ENCODE measurements around the gene RNMT. TPM values are rescaled to one million over a fixed set of nuclear protein-coding genes. Genes with fewer than 3 reads are reported as not detected.

The RNMT gene
- total and polyA plus RNA-seq, 2 experiments from 2014 or later: 40.7 to 188 TPM

- TF ChIP-seq ETS1 (IDR thresholded peaks at IDR 0.05): no peak
- TF ChIP-seq NANOG (IDR thresholded peaks at IDR 0.05; ENCODE audit: borderline replicate concordance): no peak
- no peak for TF ChIP-seq ZNF114 (CRISPR knock-in tag; IDR thresholded peaks at IDR 0.05)
Measured at GRCh38 chr18:13804305-13804704, 77.8 kb downstream of the RNMT start (continued).

- TF ChIP-seq ZNF462 (CRISPR knock-in tag; IDR thresholded peaks at IDR 0.05) (peak; percentile 94; the same call in 1 of the 2 replicates), EZH2phosphoT487 (IDR thresholded peaks at IDR 0.05; ENCODE audit: unreplicated experiment) (no peak), ZNF331 (CRISPR knock-in tag; IDR thresholded peaks at IDR 0.05; ENCODE audit: low read depth) (no peak), ETS1 (IDR thresholded peaks at IDR 0.05) (no peak)
- DNase-seq (ENCODE audit: low spot score): peak; percentile 63
- Mint-ChIP-seq H3K27me3 (ENCODE audit: insufficient read depth, low read depth, poor library complexity) (no peaks in the 10 kb centered on the region), H3K4me1 (peaks cover 58% of the 10 kb centered on the region), H3K36me3 (ENCODE audit: low read depth) (no peaks in the 10 kb centered on the region), H3K9me3 (peaks cover 3% of the 10 kb centered on the region; the same call in 1 of the 3 replicates), H3K27ac (peak overlapping the region; percentile 84), H3K4me3 (peak overlapping the region; percentile 35; the same call in 2 of the 3 replicates)
- Histone ChIP-seq H3F3A (replicated peaks; ENCODE audit: low read depth) (peaks cover 8% of the 10 kb centered on the region), H3K4me2 (peak overlapping the region; percentile 50), H3K4me3 (no peak overlapping the region; the same call in 1 of the 2 replicates), H3K79me2 (replicated peaks; ENCODE audit: insufficient read depth) (no peaks in the 10 kb centered on the region), H3K4me1 (ENCODE audit: insufficient read depth) (peaks cover 43% of the 10 kb centered on the region), H3K36me3 (ENCODE audit: insufficient read depth) (no peaks in the 10 kb centered on the region), H3K27me3 (ENCODE audit: insufficient read depth) (no peaks in the 10 kb centered on the region), H4K20me1 (replicated peaks; ENCODE audit: insufficient read depth) (no peaks in the 10 kb centered on the region), H3K9me2 (ENCODE audit: insufficient read depth) (peaks cover 7% of the 10 kb centered on the region; the same call in 1 of the 2 replicates), H3K27ac (ENCODE audit: low read depth) (peak overlapping the region; percentile 96), H2AFZ (no peak overlapping the region)
- ATAC-seq: peak; percentile 73
Measured at GRCh38 chr18:13808294-13809042, 82.0 kb downstream of the RNMT start.
